ENCODE data around the gene SCAND1.

SCAND1 gene

GRCh38 chr20:35917077-35917476 is 37.2 kb downstream of the SCAND1 start:
- no peaks in the 10 kb centered on the region for H3K4me1 Mint-ChIP-seq

GRCh38 chr20:35912881-35913280 is 41.4 kb downstream of the SCAND1 start:
- H3K36me3 Mint-ChIP-seq (ENCODE audit: low read depth) = peaks cover 50% of the 10 kb centered on the region
- H3K9me3 Mint-ChIP-seq = no peaks in the 10 kb centered on the region
- no peaks in the 10 kb centered on the region for H3K4me1 Mint-ChIP-seq
- no peaks in the 10 kb centered on the region for H3K27me3 Mint-ChIP-seq (ENCODE audit: low read depth, poor library complexity)
- no peak for TF ChIP-seq CTCF (IDR thresholded peaks at IDR 0.05)
- no peak overlapping the region for H3K4me3 Mint-ChIP-seq
- no peak for DNase-seq
- no peak overlapping the region for H3K27ac Mint-ChIP-seq

More at GRCh38 chr20:35917077-35917476, 37.2 kb downstream of the SCAND1 start:
- DNase-seq = no peak
- TF ChIP-seq CTCF (IDR thresholded peaks at IDR 0.05) = no peak
- Mint-ChIP-seq H3K27ac (no peak overlapping the region), H3K36me3 (ENCODE audit: low read depth) (peaks cover 54% of the 10 kb centered on the region), H3K27me3 (ENCODE audit: low read depth, poor library complexity) (no peaks in the 10 kb centered on the region), H3K9me3 (no peaks in the 10 kb centered on the region), H3K4me3 (no peak overlapping the region)

GRCh38 chr20:35910254-35910653 is 44.0 kb downstream of the SCAND1 start:
- DNase-seq = no peak
- no peak for TF ChIP-seq CTCF (IDR thresholded peaks at IDR 0.05)
- H3K36me3 Mint-ChIP-seq (ENCODE audit: low read depth) = peaks cover 53% of the 10 kb centered on the region
- H3K4me1 Mint-ChIP-seq = no peaks in the 10 kb centered on the region
- H3K4me3 Mint-ChIP-seq = no peak overlapping the region
- no peaks in the 10 kb centered on the region for H3K27me3 Mint-ChIP-seq (ENCODE audit: low read depth, poor library complexity)
- no peaks in the 10 kb centered on the region for H3K9me3 Mint-ChIP-seq
- no peak overlapping the region for H3K27ac Mint-ChIP-seq

GRCh38 chr20:35909796-35910195 is 44.5 kb downstream of the SCAND1 start:
- no peak overlapping the region for H3K27ac Mint-ChIP-seq
- peaks cover 58% of the 10 kb centered on the region for H3K36me3 Mint-ChIP-seq (ENCODE audit: low read depth)
- no peaks in the 10 kb centered on the region for H3K9me3 Mint-ChIP-seq
- no peak overlapping the region for H3K4me3 Mint-ChIP-seq
- no peak for DNase-seq
- no peak for TF ChIP-seq CTCF (IDR thresholded peaks at IDR 0.05)
- H3K4me1 Mint-ChIP-seq = no peaks in the 10 kb centered on the region
- no peaks in the 10 kb centered on the region for H3K27me3 Mint-ChIP-seq (ENCODE audit: low read depth, poor library complexity)

- H3K9me3 Mint-ChIP-seq = no peaks in the 10 kb centered on the region
- H3K27me3 Mint-ChIP-seq (ENCODE audit: low read depth, poor library complexity) = no peaks in the 10 kb centered on the region
- no peak overlapping the region for H3K27ac Mint-ChIP-seq
- H3K36me3 Mint-ChIP-seq (ENCODE audit: low read depth) = peaks cover 60% of the 10 kb centered on the region
- no peak overlapping the region for H3K4me3 Mint-ChIP-seq
- no peak for DNase-seq
- TF ChIP-seq CTCF (IDR thresholded peaks at IDR 0.05) = no peak
- no peaks in the 10 kb centered on the region for H3K4me1 Mint-ChIP-seq
Measured at GRCh38 chr20:35909176-35909575, 45.1 kb downstream of the SCAND1 start.

- H3K27ac Mint-ChIP-seq = no peak overlapping the region
- no peak for DNase-seq
- no peaks in the 10 kb centered on the region for H3K4me1 Mint-ChIP-seq
- no peaks in the 10 kb centered on the region for H3K9me3 Mint-ChIP-seq
- no peaks in the 10 kb centered on the region for H3K27me3 Mint-ChIP-seq (ENCODE audit: low read depth, poor library complexity)
- H3K36me3 Mint-ChIP-seq (ENCODE audit: low read depth) = peaks cover 63% of the 10 kb centered on the region
- H3K4me3 Mint-ChIP-seq = no peak overlapping the region
- no peak for TF ChIP-seq CTCF (IDR thresholded peaks at IDR 0.05)
Measured at GRCh38 chr20:35908007-35908406, 46.3 kb downstream of the SCAND1 start.
